HEK293T (cell line): Measurements from ENCODE around the gene DCP1B.

Experiments used
- FOXM1 ChIP-seq: fragments of 450-650 bp; IDR thresholded peaks from 2 replicates; pipeline ENCODE4 v1.6.1; 2017; ENCODE audit warnings: mild to moderate bottlenecking, borderline replicate concordance
- TARDBP ChIP-seq: fragments of 450-650 bp; IDR thresholded peaks from 2 replicates; pipeline ENCODE4 v1.6.1; 2016

- TF ChIP-seq FOXM1 (no peak), TARDBP (no peak)
These were observed 72.6 kb downstream of the DCP1B start for GRCh38 chr12:1931642-1932041.
